SKM-1 (cell line): ENCODE measurements around the gene ZNF618.

ENCODE experiments used
- DNase-seq: peaks from one replicate; lab custom pipeline; 2025; ENCODE audit not compliant: unreplicated experiment; lab: John Stamatoyannopoulos, UW

ZNF618 gene

DNA sequence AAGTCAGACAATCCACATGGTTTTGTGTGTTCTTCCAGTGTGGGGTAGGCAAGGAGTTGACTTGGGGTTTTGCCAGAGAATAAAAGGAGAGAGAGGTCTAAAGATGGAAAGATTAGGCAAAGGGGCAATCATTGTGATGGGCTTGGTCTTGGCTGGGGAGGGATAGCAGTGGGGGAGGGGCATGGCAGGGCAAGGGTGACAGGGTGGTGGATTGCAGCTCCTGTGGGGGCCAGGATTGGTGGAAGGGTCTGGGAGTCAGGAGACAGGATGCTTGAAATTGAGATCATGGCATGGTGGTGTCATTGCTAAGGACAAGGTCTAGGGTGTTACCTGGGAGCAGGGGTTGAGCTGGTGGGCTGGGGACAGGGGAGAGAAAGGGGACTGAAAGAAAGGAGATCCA, 57.6 kb downstream of the ZNF618 start:
- no peak for DNase-seq

DNA sequence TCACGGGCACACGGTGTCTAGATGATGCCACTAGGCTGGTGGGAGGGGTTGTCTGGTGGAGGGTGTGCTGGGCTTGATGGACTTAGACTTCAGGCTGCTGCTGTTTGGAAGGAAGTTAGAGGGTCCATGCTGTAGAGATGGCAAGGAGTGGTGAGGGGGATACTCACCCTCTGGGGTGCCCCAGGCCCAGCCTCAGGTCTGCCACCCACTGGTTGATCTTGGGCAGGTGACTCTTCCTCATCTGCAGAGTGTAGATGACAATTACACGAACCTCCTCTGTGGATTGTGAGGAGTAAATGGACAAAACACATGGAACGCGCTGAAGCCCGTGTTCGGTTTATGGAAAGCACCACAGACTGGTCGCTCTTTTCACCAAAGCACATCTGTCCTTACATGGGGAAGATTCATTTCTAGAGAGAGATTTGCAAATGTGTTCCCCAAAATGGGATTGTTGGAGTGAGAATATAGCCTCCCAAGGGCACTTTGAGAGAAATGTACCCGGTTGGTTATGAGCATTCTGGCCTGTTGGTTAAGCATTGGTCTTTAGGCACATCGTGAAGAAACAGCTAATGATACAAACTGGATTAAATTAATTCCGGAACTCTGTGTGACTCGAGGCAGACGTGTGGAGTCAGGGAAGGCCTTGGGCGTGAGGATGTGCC, 58.2 kb downstream of the ZNF618 start:
- no peak for DNase-seq

DNA sequence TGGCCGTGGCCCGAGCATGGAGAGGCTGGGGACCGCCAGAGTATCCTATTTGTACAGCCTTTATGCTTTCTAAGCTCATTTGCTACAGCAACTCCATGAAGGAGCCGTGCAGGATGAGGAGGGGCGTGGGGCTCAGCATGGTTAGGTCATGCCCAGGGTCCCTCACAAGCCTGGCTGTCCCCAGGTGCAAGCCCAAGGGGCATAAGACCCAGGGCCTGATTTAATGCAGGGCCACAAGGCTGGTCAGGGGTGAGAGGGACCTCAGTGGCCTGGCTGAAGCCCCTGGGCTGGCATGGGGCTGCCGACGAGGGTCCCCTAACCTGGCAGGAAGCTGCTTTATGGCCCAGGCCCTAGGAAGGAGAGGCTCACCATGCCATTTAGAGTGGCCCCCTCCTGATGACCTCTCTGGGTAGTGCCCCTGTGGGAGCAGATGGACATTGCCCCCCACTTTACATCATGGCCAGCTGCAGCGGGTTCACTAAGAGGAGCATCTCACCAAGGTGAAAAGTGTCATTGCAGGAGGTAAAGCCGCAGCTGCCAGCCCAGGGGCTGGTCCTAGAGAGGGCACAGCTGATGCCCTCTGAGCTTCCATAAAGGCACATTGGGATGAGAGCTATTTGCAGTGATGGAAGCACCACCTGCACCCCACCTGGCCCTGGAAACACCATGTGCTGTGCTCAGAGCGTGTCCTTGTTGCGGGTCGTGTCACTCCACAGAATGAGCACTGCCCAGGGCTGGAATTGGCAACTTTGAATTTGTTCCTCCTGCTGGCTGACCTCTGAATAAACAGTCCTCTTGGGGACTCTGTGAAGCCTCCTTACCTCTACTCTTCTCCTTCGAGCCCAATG, 58.9 kb downstream of the ZNF618 start:
- DNase-seq = no peak

DNA sequence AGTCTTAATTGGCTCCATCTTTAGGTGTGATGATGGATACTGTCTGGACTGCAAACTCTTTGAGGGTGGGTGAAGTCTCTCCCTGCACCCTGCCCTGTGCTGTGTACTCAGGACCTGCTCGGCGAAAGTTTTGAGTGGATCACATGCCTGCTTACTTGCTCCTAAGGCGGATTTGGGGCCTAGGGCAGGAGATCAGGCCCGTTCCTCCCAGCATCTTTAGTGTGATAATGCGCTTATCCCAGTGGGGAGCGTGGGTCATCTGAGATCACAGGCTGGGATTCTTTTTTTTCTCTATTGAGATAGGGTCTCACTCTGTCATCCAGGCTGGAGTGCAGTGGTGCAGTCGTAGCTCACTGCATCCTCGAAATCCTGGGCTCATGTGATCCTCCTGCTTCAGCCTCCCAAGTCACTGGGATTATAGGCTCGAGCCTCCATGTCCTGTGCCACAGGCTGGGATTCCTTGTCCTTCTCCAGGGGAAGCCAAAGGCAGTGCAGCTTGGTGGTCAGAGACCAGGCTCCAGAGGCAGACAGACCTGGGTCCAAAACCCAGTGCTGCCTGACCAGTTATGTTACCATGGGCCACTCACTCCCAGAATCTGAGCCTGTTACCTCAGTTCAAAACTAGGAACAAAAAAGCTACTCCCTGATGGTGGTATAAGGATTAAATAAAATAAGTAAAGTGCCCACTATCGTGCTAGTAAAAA, 59.7 kb downstream of the ZNF618 start:
- no peak for DNase-seq

DNA sequence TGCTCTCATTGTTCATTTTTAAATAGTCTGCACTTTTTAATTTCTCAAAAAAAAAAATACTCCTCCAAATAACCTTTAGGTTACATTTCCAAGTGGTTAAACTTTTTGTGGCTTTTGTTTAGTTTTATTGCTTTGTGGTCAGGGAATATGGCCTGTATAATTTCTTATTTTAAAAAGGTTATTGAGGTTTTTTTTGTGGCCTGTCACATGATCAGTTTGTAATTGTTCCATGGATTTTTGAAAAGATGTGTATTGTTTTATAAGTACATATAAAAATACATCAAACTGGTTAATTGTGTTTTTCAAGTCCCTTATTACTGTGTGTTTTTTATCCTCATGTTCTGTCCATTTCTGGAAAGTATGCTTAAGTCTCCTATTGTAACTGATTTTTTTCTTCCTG, 64.0 kb downstream of the ZNF618 start:
- no peak for DNase-seq

DNA sequence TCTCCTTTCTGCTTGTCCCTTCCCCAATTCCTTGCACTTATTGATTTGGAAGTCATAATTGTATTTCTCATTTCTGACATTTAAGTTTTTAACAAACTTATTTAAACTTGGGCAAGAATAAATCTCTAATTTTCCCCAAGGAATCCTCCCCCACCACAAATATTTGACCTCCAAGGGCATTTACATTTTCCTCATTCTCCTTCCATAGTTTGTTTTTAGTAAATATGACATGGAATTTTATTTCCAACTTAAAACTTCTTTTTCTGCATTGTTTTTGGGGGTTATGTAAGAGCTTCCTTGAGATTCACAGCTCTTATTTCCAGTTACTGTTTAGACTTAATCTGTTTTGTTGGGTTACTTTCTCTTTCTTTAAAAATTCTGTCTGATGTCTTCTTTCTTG, 64.9 kb downstream of the ZNF618 start:
- no peak for DNase-seq

DNA sequence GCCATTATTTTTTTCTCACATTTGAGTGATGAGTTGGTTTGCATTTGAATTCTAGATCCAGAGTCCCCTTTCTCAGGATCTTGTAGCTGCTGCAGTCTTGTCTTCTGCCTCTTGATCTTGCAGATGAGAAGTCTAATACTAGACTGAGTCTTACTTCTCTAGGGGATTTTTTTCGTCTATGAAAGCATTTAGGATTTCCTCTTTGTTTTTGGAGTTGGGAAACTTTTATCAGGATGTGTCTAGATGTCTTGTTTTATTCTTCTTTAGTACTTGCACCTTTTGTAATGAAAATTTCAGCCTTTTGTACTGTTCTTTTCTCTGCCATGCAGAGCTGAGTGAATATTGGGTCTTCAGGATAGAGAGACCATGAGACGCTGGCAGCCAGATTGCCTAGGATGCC, 65.4 kb downstream of the ZNF618 start:
- no peak for DNase-seq

DNA sequence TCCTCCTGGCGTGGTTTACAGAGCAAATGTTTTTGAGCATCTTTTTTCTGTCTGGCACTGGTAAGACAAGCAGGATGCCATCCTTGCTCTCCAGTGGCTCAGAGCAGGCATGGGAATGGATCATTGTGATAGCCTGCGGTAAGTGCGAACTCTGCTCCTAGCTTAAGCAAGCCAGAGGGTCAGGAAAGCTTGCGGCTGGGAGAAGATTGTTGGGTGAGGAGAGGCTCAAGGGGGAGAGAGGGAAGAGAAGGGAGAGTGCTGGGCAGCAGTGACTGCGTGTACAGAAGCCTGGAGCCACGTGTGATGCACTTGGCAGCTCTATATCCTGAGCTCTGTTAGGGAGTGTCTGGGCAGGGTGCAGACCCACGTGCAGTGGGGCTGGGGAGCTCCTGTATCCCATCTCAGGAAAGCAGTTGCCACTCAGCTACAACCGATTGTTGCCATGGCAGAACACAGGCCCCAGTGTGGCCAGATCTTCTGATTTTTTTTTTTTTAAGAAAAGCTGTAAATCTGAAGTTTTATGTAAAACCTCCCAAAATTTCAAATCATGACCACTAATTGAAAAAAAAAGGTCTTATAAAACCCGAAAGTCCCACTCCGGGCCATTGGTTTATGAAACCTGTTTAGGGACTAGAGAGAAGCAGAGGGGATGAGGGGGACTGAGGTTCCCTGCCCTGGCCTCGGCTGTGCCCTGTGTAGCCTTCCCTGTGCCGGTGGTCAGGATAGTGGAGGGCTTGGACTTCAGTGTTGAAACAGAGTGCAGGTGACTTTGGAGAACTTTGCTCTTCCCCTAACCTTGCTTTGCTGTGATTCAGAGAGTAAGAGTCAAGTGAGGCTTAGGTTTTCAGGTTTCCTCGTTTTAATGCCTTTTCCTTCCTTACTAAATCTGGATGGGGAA, 67.3 kb downstream of the ZNF618 start:
- no peak for DNase-seq

DNA sequence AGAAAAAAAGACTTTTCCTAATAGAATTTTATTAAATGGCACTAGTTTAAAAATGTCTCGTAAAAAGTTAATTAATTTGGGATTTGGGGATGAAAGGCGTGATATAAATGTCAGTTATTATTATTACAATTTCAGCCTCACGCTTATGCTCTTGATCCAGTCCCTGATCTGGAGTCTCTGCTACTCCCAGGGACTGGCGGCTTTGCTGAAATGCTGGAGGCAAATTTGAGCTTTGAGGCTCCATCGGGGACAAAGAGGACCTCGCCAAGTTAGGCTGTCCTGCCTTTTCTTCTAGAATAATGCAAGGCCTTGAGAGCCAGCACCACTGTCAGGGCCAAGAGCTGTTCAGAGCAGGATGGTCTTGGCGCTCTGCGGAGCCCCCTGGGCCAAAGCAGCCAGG, 69.7 kb downstream of the ZNF618 start:
- DNase-seq = no peak

DNA sequence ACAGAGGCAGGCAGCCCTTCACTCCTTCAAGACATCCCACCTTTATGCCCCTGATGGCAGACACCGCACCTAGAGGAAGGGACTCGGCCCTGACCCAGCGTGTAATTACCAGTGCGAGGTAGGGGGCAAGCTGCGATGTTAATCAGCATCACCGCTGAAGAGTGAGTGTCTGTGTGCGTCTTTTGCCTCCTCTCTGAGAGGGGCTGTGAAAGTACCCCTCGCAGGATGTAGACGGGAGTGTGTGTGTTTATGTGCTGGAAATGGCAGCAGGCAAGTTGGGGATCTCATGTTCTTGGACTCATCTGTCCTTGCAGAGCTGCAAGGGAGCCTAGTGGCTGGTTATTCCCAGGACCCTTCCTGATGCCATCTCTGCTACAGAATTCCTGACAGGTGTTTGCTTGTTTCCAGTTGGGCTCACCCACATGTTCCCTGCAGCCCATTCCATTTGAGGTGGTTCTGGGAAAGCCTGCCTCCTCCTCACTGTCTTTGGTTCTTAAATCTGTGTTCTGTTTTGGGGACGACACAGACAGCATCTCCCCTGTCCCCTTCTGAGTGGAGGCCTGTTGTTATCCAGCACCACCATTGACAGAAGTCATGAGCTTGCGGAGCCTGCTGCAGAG, 70.5 kb downstream of the ZNF618 start:
- no peak for DNase-seq

DNA sequence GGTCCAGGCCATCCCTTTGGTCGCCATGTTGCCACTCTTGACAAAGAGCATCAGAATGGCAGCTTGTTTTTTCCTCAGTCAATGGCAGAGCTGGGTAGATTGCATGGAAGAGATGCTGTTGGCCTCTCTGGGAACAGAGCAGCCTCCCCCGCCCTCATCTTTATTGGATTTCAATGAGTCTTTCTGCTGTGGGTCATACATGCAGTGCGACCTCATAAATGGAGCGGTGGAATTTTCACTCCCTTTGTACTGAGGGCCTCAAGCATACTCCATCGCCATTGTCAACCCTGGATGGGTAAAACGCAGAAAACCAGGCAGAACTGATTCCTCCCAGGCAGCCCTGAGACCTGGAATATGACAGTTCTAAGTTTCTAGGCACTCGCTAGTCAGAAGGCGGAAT, 71.8 kb downstream of the ZNF618 start:
- DNase-seq = no peak

DNA sequence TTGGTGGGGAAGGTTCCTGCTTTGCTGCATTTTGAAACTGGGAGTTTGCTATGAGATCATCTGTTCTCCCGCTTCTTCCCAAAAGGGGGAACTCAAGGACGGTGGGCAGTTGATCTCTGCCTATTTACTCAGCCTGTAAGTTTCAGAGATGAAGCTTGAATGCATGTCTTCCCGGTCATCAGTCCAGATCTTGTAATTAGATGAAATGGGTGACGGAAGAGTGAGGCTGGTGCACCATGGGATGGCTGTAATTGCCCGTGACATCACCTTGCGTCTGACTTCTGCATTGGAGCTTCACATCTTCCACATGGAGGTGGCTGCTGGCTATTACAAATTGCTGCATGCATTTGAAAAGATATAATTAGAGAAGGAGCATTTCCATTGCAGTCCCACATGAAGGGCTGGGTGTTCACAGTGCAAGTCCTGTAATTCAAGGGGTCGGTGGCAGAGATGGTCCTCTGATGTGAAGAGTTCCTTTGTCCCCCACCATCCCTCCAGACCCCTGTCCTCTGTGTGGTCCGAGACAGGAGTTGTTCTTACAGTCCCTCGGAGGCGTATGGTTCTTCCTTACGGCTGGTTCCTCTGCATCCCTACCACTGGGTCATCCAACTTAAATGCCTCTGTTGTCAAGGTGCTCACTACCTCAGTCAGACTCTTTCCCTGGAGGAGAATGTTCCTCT, 72.9 kb downstream of the ZNF618 start:
- no peak for DNase-seq

DNA sequence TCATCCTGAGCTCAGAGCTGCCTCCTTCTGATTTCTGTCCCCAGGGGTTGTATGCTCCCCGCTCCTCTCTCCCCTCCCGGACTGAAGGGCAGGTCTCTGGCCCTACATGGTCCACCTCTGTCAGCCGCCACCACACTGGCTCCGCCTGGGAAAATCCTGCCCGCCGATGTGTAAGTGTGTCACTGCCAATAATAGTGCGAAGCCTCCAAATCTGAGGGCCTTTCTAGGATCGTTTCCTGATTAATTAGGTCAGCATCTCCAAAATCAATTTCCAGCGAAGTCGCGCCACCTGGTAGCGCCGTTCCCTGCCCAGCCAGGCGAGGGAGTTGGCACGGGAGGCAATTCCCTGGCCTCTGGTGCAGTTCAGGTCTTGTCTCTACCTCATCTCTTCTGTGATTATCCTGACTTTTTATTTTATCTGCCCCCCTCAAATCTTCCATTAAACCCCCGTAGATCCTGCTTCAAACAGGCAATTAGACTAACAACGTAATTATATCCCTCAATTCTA, 73.5 kb downstream of the ZNF618 start:
- DNase-seq = no peak

DNA sequence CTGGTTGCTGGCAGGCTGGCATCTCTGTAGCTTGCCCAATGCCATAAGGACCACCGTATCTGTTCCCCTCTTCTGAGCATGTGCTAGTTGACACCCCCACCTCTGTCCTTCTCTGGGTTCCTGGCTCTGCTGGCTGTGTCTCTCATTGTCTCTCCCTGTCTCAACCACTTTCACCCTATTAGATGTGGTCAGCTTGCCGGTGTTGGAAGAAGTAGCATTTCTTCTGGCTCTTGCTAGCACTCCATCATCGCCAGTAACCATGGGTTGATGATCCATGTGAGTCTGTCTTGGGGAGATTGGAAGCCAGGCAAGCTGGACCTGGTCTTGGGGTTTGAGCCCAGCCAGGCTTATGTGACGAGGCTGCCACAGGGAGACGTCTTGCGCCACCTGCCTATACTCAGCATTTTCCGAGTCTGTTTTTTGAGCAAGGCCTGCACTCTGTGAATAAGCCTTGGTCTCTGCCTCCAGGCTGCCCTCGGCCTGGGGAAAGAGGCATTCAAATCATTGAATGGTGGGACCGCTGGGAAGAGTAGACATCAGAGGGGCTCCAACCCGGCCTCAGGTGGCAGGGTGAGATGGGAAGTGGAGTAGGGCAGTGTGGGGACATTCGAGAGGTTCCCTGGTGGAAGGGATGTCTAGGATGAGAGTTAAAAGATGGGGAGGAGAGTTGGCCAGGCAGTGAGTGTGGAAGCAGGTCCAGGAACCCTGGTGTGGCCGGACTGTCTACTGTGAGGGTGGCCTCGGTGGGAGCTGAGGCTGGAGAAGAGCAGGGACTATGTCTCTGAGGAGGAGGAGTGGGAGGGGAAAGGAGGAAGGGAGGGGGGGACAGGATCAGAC, 74.3 kb downstream of the ZNF618 start:
- no peak for DNase-seq

DNA sequence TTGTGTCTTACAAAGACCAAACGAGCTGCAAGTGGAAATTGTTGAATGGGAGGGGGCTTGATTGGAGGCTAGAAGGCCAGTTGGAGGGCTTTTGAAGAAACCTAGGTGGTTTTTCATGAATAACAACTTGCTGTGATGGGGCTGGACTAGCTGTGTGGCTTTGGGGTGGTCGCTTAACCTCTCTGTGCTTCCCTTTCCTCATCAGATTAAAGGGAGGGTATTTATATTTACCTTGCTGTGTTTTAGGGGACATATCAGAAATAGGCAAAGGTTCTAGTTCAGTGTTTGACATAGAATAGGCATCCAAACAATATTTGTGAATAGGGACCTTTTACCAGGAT, 74.9 kb downstream of the ZNF618 start:
- no peak for DNase-seq

DNA sequence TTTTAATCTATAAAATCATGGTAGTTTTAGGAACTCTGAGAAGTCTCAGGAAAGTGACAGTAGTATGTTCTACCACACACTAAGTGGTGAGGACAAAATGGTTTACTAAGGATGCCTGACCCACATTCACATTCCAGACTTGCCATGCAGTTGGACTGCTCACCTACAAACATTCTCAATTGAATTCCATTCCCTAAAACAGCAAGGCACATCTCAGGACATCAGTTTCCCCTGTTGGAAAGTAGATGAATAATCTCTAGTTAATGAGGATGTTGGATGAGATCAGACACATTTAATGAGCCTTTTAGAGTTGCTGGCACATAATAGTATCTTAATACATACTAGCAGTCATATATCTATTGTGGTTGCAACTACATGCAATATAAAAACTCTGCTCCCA, 76.6 kb downstream of the ZNF618 start:
- no peak for DNase-seq

DNA sequence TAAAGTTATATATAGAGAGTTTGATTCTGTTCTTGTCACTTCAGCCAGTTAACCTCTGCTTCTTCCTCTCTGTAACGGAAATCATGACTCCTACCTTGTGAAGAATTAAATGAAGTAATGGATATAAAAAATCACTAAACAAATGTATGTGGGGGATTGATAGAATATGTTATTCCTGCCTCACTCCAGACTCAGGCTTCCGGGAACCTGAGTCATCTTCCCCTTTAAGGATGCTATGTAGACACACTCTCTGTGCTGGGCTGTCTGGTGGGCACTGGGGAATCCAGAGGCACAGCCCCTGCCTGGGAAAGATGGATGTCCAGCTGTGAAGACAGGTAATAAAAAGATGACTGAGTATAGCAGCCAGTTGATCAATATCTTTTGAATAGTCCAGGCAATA, 77.4 kb downstream of the ZNF618 start:
- DNase-seq = no peak

DNA sequence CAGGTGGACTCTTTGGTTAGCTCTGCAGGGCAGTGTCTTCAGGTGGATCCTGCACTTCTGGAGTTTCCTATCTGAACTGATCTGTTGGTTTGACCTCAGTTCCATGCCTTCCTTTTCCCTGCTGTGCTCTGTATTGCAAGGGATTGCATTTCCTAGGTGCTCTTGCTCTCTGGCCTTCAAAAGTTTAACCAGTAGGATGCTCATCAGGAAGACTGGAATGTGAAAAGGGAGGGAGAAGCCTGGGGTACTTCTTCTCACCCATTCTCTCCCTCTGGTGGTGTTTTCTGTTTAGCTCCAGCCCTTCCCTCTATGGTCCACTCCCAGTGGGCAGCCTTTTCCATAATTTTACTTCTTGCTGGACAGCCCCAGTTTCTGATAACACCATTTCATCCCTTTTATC, 78.5 kb downstream of the ZNF618 start:
- no peak for DNase-seq

DNA sequence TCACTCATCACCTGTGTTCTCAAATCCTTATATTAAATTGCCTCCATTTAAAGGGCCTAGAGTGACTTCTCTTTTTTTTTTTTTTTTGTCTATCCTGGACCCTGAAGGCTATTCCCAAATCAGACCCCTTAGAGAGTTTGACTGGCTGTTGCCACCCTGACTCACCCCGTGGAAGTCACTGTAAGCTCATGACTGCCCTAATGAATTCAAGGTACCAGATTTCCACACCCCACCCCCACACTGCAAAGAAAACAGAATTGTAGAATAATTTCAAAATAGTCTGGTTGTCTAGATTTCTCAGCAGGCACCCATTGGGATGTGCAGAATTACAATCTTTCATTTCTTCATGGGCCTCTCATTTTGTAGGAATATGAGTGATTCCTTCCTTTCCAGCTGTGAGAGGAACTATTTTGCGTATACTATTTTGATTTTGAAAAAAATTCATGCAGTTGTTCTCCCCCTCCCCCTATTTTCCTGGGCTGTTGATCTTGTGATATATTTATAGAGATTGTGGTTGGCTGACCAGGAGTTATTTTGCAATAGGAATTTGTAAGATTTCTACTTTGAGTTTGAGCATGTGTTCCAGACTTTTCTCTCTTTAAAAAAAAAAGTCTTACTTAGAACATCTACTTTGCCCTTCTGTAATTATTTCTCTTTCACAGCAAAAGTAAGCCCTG, 79.1 kb downstream of the ZNF618 start:
- DNase-seq = no peak
